ENCODE data around the gene ADSS1.

DNA sequence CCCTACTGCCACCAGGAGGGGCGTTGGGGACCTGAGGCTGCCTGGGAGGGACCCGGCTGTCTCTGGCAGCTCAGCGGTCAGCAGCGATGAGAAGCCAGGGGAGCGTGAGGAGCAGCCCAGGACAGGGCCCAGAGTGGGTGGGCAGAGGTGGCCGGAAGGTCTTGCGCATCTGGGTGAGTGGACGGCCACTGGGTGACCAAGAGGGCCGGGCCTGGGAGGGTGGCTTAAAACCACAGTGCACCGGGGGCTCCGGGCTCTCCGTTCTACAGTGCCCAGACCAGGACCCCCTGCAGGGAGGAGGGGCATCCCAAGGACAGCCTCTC lies 24.6 kb upstream of the ADSS1 start:
- TF ChIP-seq, protein P1, sequence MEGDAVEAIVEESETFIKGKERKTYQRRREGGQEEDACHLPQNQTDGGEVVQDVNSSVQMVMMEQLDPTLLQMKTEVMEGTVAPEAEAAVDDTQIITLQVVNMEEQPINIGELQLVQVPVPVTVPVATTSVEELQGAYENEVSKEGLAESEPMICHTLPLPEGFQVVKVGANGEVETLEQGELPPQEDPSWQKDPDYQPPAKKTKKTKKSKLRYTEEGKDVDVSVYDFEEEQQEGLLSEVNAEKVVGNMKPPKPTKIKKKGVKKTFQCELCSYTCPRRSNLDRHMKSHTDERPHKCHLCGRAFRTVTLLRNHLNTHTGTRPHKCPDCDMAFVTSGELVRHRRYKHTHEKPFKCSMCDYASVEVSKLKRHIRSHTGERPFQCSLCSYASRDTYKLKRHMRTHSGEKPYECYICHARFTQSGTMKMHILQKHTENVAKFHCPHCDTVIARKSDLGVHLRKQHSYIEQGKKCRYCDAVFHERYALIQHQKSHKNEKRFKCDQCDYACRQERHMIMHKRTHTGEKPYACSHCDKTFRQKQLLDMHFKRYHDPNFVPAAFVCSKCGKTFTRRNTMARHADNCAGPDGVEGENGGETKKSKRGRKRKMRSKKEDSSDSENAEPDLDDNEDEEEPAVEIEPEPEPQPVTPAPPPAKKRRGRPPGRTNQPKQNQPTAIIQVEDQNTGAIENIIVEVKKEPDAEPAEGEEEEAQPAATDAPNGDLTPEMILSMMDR (conservative IDR thresholded peaks at IDR 0.05; ENCODE audit: low read length), result no peak
- no peak for TF ChIP-seq EZH2phosphoT487 (IDR thresholded peaks at IDR 0.05; ENCODE audit: borderline replicate concordance)

Measured in Loucy (cell line).